Stimulated activated CD8-positive, alpha-beta memory T cell treated with anti-CD3 and anti-CD28 coated beads, Interleukin-4, amount 100 ng/mL, for 24 hours (primary cell): Measurements from ENCODE around the gene TMEM59L.

Experiments used
- DNase-seq: peaks from one replicate; pipeline ENCODE4 v3.0.0-alpha.2; 2020; ENCODE audit warnings: low read depth

TMEM59L gene

DNA sequence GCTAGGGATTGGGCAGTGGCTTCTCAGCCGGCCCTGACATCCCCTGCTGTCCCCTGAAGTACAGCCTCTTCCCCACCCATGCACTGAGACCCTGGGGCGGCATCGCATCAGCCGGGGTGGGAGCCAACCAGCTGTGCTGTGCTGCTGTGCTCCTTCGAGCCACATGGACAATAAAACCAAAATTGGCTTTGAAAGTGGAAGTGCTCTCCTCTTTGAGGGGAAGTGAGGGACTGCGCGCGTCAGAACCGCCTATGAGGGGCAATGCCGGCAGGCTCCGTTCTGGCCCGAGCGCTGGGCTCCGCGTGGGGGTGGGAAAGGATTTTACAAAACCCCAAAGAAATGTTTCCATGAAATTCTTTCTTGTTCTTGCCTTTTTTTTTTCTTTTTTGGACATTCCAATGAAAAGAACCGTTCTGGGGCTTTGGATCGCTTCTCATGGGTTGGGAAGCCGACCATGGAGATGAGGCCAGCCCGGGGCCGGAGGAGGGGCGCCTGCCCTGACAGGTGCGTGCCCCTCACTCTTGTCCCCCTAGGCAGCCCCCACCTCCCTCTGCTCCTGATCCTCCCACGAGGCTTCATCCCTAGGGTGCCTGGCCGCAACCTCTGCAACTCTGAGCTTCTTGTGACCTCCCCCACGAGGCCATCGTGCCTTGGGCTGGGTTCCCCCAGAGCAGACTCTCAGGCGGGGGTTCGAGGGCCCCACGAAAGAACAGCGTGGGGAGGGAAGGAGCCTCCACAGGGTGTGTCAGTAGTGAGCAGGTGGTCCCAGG is 46.8 kb downstream of the TMEM59L start:
- no peak for DNase-seq

DNA sequence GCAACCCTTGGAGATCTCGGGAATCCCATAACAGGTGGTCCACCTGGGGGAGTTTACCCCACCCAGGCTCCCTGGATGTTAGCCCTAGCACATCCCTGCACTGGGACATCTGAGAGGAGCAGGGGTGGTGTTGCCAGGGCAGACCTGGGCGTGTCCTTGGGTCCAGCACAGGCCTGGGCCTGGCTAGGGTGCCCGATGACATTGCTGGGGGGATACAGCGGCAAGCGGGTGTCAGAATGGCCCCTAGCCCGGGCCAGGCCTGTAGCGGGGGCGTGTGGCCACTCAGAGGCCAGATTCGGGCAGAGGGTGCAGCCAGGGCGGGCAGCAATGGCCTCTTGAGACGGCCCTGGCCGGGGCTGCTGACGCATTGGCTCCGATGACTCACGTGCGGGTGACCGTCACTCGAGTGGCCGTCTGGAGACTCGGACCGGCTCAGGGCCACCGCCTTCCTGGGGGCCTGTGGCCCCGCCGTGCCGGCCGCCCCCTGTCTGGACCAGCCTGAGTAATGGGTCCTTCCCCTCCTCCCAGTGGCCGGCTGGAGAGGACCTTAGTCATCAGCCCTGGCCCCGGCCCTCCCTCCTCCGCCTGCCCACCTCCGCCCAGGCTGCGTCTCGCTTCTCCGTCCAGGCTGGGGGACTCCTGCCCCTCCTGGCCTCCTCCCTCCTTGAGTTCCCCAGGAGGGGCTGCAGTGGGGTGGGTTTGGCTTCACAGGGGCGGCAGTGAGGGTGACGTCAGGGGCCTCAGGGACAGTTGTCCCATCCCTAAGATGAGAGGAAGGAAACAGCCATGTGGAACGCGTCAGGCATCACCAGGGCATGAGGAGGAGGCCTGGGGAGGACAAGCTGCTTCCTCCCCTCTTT is 47.6 kb downstream of the TMEM59L start:
- DNase-seq: no peak

DNA sequence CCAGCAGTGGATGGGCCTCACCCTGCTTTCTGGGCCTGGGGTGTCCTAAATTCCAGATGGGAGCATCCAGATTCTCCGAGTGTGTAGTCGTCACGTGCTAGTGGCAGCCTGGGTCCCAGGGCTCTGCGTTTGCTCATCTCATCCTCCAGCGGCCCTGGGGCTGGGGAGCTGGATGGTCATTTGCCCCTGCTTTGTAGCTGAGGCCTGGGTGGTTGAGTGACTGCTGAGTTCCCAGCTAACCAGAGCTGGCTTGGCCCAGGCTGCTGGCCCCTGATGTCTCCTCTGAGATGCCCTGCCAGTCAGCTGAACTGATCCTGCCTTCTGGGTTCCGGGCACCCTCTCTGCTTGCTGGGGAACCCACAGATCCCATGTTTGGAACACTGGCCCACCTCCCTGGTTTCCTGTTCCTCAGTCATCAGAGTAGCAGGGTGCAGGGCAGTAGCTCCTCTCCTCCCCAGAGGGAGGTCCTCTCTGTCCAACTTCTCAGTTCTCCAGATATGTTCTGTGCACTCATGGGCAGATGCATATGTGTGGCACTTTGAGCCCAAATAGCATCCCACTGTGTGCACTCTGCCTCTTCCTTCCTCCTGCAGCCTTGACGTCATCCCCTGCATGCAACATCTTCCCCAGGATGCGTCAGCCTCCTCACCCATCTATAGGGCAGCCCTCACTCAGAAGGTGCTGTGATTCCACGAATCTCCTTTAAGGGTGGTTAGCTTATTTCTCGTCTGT is 48.4 kb downstream of the TMEM59L start:
- no peak for DNase-seq

DNA sequence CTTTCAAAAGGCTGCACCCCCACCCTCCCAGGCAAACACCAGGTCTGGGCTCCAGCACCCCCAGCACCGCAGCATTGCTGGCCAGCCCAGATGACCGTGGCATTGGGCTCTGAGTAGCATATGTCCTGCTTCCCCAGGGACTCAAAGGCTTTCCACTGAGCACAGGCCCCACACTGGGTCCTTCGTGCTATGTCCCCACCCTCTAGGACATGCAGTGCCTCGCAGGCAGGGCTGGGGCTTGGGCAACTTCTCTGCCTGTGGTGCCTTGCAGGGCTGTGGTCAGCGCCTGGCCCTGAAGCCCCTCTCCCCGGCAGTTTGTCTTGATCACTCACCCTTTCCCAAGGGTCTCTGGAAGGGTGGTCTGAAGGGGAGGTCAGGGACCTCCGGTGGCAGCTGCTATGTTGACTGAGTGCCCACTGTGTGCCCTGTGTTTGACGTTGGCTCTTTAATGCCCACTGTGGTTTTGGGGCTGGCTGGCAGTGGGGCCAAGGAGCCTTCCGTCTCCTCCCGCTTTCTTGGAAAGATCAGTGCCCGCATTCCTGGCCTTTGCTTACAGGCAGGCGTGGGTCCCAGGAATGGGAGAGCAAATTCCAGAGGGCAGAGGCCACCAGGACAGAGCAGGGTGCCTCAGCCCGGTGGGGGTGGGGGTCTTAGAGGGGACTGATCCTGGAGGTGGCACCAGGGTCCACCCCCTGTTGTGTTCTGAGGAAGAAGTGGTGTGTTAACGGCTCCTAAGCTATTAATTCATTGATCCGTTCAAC is 50.5 kb downstream of the TMEM59L start:
- DNase-seq: no peak

DNA sequence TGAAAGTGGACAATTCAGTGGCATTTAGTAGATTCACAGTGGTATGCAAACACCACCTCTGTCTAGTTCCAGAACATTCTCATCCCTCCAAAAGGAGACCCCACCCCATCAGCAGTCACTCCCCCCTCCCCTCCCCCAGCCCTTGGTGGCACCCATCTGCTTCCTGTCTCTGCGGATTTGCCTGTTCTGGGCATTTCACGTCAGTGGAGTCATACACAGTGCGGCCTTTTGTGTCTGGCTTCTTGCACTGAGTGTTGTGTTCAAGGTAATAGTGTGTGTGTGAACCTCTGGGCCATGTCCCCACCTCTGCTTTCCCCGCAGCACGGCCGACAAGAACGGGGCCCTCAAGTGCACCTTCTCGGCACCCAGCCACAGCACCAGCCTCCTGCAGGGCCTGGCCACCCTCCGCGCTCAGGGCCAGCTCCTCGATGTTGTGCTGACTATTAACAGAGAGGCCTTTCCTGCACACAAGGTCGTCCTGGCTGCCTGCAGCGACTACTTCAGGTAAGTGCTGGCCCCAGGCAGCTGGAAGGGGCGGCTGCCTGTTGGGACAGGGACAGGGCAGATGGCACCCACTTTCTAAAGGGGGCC is 51.4 kb downstream of the TMEM59L start:
- no peak for DNase-seq

DNA sequence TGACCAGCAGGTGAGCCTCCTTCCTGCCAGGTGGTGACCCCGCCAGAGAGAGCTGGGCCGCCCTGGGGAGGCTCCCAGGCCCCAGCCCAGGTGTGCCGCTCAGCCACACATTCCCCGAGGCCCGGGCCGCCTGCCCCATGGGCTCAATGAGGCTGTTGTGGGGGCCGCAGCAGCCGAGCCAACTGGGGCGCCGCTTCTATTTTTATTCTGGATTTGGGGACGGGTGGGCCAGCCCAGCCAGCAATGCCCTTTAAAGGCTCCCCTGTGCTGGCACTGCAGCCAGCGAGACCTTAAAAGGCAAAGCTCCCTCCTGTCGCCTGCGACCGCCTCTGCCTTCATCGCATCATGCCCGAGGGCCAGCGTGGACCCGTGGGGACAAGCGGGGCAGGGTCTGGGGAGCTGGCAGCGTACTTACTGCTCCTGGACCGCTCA is 53.1 kb downstream of the TMEM59L start:
- DNase-seq: no peak

DNA sequence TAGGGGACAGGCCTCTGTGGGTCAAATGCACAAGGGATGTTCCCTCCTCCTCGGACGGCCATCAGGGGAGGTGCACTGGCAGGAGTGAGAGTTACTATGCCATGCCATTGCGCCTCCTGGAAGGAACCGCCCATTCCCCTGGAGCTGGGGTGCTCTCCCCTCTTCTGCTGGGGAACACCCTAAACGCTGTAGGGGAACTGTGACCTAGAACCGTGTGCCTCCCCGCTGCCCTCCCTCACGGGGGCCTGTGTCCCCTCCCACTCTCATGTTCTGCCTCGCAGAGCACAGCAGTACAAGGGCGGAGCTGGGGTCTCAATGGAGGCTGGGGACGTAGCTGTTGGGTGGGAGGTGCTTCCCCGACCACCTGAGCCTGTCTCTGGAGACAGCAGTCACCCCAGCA is 53.6 kb downstream of the TMEM59L start:
- no peak for DNase-seq

DNA sequence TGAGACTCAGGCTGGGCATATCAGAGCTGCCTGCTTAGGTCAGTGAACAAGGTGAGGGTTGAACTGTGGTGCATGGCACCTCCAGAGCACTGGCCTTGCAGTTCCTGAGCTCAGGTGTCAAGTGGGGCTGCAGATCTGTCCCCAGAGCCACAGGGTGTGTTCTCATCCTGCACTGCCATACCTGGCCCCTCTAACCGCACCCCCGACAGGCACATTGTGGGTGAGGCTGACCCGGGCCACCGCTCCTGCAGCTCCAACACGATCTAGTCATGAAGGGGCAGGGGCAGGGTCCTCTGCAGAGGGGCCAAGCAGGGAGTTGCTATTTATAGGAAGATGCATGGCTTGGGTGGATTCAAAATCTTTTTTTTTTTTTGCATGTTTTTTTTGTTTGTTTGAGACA is 54.1 kb downstream of the TMEM59L start:
- no peak for DNase-seq

DNA sequence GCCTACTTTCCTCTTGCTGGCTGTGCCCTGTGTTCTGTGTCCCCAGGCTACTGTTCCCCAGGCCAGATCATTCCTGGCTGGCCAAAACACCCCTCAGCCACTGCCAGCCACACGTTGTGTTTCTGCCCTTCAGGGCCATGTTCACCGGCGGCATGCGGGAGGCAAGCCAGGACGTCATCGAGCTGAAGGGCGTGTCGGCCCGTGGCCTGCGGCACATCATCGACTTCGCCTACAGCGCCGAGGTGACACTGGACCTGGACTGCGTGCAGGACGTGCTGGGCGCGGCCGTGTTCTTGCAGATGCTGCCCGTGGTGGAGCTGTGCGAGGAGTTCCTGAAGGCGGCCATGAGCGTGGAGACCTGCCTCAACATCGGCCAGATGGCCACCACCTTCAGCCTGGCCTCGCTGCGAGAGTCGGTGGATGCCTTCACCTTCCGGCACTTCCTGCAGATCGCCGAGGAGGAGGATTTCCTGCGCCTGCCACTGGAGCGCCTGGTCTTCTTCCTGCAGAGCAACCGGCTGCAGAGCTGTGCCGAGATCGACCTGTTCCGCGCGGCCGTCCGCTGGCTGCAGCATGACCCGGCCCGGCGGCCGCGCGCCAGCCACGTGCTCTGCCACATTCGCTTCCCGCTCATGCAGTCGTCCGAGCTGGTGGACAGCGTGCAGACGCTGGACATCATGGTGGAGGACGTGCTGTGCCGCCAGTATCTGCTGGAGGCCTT is 55.0 kb downstream of the TMEM59L start:
- DNase-seq: no peak

DNA sequence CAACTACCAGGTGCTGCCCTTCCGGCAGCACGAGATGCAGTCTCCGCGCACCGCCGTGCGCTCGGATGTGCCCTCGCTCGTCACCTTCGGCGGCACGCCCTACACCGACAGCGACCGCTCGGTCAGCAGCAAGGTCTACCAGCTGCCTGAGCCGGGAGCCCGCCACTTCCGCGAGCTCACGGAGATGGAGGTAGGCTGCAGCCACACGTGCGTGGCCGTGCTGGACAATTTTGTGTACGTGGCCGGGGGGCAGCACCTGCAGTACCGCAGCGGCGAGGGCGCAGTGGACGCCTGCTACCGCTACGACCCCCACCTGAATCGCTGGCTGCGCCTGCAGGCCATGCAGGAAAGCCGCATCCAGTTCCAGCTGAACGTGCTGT is 55.6 kb downstream of the TMEM59L start:
- no peak for DNase-seq

DNA sequence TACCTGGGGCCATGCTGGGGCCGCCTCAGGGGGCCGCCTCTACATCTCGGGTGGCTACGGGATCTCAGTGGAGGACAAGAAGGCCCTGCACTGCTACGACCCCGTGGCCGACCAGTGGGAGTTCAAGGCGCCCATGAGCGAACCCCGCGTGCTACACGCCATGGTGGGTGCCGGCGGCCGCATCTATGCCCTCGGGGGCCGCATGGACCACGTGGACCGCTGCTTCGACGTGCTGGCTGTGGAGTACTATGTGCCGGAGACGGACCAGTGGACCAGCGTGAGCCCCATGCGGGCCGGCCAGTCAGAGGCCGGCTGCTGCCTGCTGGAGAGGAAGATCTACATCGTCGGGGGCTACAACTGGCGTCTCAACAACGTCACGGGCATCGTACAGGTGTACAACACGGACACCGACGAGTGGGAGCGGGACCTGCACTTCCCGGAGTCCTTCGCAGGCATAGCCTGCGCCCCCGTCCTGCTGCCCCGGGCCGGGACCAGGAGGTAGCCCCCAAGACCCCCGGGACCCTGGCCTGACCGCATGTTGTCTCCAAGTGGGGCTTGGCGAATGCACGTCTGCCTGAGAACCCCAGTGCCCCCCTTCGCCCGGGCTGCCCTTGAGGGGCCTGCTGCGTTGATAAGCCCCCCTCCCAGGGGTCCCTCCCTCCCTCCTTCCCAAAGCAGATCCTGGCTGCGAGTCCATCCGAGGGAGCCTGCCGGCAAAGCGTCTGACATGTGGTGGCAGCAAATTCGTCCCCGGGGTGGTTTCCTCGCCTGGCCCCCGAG is 56.3 kb downstream of the TMEM59L start:
- no peak for DNase-seq

DNA sequence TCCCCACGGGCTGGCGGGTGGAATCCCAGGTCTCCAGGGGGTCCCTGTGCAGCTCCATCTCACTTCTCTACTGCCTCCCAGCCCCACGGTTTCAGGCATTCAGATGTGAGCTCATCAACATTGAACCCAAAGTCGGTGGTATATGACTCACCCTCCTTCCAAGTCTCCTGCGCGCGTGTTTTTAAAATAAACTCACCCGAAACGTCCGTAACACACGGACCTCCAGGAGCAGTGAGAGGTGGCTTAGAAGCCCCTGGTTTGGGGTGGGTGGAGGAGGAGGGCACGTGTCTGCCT is 56.8 kb downstream of the TMEM59L start:
- DNase-seq: no peak

DNA sequence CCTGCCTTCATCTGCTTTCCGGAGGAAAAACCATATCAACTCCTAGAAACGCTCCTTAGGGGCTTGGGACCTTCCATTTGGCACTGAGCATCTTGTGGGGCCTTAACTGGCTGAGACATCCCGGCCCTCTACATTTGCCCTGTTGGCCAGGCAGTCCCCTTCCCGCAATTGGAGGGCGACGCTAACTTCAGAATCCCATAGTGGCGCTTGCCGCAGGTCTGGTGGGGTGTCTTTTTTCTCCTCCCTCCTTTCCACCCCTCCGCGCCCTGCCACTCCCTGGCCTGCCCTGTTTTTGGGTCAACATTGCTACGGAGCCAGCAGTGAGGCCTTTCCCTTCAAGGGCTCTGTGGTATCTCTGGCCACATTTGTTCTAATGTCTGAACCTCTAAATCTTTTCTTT is 57.2 kb downstream of the TMEM59L start:
- no peak for DNase-seq

DNA sequence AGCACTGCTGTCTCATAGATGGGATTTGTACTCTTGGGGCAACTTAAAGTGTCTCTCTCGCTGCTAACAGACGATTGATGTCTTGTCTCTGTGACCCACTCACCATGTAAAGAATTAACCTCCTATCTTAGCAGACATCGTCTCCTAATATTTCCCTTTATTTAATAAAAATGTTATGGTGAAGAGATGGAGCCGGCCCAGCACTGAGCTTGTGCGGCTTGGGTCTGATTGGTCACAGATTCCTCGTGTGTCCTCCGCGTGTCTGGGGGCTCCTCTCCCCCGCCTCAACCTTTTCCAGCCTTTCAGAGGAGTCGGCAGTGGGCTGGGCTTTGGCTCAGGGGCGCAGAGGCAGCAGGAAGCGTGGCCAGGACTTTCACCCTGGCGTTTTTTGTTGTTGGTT is 57.6 kb downstream of the TMEM59L start:
- DNase-seq: no peak
